Stimulated activated CD4-positive, alpha-beta T cell treated with anti-CD3 and anti-CD28 coated beads, TNF-alpha, amount 100 ng/mL, for 48 hours (primary cell): ENCODE measurements around the gene PRUNE2.
"Not testable (repeated sequence)": the region's sequence is repeated elsewhere in the genome, so short reads cannot be mapped to it uniquely, and the experiment has no call there.

Experiments used
- DNase-seq, 3 donors: peaks; one replicate each; pipeline ENCODE4 v3.0.0-alpha.2; 2020; ENCODE audit warnings: low read depth in 3 of 3

PRUNE2 gene

DNA sequence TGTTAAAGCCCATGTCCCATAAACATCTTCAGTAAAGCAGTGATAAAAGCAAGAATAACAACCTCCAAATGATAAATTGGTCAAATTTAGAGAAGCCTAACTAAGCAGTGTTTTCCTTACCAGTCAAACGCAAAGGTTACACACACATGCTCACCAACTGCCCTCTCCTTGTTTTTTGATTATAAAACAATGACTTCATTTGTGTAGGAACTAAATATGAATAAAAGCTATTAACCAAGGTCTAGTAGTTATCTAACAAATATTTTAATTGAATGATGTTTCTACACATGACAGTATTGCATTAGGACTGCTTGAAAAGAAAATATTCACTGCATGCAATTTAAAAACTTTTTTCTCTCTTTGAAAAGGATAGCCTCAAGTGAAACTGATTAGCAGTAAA is 105.0 kb downstream of the PRUNE2 start:
- no peak for DNase-seq

DNA sequence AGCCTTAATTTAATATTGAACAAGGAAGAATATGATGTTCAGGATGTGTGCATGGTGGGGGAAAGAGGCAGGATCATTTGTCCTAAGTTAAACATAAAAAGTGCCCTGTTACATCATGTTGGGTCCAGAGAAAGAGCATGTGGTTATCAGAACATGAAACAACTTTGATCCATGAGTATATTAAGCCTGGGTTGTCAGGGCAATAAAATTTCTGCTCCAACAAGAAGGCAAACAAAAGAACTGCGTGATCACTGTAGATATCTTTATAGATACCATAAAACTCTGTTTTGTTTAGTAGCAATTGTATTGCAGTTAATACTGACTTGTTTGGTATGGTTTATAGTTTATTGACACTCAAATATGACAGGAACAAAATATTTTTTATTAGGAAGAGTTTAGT is 106.4 kb downstream of the PRUNE2 start:
- no peak for DNase-seq

DNA sequence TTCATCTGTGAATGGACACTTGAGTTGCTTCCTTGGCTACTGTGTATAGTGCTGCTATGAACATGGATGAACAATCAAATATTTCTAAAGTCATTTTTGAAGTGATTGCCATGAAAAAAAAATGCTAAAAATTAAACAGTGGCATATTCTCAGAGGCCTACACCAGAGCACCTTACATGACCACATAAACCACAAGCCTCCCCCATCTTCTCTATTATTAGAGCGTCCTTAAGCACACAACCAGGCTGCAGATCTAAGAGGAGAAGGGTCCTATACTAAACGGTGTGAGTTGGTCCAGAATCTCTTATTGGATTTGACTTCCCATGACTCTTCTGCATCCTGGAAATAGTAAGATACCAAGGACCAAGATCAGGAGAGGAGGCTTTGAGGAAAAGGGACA is 107.4 kb downstream of the PRUNE2 start:
- no peak for DNase-seq

DNA sequence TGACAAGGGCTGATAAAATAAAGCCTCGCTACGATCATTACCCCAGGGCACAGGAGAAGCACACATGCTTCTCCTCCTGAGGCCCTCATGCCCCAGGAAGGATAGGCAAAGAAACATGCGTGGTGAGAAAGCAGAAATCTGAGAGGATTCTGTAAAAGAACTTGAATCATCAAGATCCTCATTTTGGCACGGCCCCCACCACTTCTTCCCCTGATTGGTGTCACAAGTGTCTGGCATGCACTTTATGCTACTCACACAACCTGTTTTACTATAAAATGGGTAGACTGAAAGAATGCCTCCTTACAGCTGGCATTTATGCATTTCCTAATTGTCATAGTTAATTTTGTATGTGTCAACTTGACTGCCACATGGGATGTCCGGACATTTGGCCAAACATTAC is 109.6 kb downstream of the PRUNE2 start:
- no peak for DNase-seq

DNA sequence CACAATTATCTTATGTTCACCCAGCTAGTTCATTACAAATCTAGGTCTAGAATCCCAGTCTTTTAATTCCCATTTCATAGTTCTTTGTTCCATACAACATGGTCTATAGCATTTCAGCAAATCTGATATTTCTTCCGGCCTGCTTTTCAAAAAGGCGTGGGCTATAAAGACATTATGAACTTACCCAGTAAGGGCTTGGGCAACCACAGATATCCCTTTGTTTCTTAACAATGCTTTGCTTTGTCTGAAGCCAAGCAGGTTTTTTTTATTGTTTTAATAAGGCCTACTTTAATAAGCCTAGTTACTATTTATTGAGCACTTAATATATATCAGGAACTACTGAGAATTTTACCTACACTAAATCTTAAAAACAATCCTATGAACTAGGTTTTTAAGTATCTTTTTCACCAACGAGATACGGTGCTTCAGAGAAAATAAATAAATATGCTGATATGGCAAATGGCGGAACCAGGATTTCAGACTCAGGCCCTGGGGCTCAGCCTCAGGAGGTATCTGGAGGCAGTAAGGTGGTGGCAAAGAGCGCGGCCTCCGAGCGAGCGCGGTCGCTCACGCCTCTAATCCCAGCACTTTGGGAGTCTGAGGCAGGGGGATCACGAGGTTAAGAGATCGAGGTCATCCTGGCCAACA is 112.0 kb downstream of the PRUNE2 start:
- DNase-seq, result no peak

DNA sequence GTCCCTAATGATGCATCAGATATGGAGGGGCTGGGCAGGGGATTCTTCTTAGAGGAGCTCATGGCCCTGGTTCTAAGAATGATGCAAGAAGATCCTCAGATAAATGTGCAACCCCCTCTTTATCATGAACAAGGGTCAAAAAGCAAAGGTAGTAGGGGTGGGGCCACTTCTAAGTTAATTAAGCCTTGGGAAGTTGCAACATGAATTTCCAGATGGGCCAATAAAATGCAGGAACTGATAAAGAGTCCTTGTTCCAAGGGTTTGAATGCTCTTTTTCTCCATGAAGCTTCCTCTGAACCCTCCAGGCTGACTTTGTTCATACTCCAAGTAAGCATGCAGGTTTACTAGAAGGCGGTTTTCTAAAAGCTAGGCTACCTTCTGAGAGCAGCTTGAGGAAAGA is 116.1 kb downstream of the PRUNE2 start:
- DNase-seq, result no peak

DNA sequence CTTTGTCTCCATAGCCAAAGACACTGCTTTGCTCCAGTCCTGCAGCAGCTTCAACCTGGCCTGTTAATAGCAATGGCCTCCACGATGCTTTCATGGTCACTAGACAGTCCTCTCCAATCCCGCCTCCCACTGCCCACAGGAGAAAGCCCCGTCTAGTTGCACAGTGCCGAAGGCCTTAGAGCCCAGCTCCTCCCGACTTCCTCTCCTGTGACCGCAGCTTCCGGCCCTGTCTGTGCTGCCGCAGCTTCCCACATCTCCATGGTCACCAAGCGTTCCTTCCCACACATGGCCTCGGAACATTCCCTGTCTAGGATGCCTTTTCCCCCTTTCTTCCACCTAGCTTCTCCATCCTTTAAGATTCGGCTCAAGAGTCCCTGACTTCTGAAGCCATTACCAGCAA is 118.2 kb downstream of the PRUNE2 start:
- no peak for DNase-seq

DNA sequence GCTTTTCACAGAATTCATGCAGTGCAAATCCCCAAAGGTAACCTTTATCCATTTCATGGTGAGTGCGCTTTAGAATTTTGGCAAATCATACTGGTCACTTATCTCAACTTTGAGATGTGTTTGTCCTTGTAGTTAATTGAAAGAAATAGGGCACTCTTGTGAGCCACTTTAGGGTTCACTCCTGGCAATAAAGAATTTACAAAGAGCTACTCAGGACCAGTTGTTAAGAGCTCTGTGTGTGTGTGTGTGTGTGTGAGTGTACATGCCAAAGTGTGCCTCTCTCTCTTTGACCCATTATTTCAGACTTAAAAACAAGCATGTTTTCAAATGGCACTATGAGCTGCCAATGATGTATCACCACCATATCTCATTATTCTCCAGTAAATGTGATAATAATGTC is 120.4 kb downstream of the PRUNE2 start:
- no peak for DNase-seq

DNA sequence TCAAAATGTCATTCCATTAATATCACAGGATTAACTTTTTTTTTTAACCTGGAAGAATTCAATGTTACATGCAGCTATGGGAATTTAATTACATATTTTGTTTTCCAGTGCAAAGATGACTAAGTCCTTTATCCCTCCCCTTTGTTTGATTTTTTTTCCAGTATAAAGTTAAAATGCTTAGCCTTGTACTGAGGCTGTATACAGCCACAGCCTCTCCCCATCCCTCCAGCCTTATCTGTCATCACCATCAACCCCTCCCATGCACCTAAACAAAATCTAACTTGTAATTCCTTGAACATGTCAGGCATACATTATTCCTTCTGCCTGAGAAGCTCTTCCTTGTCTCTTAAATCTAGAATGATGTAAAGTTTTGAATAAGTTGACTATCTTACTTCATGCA is 121.0 kb downstream of the PRUNE2 start:
- no peak for DNase-seq

DNA sequence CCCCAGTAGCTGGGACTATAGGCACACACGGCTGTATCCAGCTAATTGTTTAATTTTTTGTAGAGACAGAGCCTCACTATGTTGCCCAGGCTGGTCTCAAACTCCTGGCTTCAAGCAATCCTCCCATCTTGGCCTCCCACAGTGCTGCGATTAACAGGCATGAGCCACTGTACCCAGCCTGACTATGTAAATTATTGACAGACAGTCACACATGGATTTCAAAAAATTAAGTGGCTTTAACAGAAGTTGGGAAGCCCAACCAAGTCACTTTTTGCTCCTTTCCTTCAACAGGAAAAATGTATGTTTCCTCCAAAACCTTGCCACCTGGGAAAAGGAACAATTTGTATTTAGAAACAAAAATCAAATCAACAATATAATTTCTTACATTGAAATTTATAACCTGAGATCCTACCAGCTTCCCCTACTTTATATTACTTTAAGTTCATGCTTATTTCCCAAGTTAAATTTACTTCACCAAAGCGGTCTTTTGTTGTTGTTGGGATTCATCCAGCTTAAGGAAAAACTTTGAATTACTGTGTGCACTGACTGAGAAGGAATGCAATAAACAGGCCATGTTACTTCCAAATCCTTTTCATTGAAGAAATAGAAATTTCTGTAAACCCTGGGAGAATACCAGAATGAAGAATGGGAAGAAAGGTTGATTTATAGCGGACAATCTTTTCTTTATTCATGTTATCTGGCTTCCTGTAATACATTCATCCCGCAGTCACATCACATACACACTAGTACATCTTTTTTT is 133.0 kb downstream of the PRUNE2 start:
- no peak for DNase-seq

DNA sequence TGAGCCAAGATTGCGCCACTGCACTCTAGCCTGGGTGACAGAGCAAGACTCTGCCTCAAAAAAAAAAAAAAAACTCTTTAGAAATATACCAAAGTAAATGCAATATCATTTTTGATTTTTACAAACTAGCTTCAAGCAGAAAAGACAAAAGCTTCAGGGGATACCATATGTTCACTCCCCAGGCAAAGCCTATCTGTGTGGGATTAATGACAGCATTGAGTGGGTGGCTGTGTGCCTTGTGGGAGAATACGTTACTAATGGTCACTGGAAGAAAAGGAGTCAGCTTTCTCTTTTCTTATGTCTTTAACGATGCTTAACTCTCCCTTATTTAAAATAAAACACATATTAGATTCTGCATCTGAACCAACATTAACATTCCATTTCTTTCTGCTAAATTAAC is 139.8 kb downstream of the PRUNE2 start:
- no peak for DNase-seq

DNA sequence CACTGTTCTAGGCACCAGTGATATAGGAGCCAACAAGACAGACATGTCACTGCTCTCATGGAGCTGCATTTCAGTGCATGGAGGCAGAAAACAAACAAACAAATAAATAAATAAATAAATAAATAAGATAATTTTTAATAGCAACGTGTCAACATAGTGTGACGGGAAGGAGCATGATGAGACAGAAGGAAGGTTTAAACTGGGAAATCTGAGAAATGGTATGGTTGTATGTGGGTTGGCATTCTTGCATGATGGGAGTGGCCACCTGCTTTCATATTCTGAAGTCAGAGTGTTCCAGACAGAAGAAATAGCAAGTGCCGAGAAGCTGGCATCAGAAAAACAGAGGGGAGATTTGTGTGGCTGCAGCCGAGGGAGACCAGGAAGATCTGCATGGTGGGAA is 141.8 kb downstream of the PRUNE2 start, which contains the start of gene PCA3:
TSS of gene PCA3 (plus strand) at position 301 of the 400 bp plus-strand sequence.
- DNase-seq, result no peak

DNA sequence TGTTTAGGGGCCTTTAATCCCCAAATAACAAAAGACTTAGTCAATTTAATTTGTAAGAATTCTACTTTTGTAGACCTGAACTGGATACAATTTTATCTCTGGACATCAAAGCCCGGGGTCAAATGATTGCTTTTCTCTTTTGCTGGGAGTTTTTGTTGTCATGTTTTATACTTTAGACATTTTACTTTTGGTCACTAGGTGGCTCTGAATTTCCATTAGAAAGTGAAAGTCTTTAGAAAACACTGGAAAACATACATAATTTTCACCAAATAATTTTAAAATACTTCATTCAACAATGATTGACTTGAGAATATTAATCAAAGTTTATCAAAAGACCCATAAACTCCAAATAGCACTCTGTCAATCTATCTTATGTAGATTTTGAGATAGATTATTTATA is 144.5 kb downstream of the PRUNE2 start:
- no peak for DNase-seq

DNA sequence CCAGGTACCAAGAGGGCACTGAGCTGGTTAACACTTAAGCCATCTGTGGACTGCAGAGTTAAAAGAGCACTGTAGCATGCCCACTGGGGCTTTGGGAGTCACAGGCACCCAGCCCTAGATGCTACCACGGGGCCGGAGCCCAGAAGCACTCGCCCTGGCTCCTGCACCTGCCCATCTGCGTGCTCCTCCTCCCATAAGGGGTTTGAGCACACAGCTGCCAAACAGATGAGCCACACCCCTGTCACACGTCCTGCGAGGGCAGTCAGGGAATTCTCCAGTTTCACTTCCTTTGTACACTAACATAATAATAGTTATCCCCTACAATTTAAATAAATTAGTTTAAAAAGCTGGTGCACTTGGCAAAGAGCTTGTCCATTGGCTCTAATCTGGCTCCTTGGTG is 146.2 kb downstream of the PRUNE2 start:
- no peak for DNase-seq

DNA sequence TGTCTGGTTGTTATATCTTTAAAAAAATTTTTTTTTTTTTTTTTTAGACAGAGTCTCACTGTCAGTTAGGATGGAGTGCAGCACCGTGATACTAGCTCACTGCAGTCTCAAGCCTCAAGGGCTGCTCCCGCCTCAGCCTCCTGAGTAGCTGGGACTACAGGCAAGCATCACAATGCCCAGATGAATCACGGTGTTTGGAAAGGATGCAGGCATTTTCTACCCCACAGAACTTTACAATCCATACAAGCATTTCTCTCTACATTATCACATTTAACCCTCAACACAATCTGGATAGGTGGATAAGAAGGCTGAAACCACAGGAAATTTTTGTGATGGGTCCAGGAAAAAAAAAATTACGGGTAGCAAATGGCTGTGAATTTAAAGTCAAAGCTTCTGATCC is 147.4 kb downstream of the PRUNE2 start:
- DNase-seq, result no peak

DNA sequence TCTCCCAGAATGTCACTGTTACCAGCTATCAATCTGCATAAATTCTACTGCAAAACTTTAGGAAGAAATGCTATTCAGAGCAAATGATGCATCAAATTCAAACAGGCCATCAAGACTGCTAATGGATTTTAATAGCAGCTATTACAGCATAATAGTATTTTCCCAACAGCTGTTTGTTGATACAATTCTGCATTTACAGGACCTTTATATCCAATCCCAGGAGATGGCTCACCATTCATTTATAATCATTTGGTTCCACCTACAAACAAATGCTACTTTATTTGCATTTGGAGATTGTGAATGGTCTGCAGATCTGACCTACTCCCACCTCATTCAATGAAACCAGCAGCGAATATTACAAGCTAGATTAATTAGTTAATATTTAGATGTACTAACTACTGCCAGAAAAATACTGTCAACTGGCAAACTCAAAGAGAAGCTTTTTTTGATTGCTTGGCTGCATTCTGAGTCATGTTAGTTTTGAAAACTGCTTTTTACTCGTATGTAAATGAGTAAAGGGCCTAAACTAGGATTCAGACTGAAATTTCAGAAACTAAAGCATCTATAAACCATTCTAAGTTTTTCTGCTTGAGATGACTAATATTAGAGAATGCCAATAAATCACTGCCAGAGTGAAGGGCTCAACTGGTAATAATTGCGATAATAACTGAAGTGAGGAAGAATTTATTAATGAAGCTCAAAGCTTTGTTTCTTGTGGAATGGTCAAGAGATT is 148.8 kb downstream of the PRUNE2 start:
- DNase-seq, result no peak

DNA sequence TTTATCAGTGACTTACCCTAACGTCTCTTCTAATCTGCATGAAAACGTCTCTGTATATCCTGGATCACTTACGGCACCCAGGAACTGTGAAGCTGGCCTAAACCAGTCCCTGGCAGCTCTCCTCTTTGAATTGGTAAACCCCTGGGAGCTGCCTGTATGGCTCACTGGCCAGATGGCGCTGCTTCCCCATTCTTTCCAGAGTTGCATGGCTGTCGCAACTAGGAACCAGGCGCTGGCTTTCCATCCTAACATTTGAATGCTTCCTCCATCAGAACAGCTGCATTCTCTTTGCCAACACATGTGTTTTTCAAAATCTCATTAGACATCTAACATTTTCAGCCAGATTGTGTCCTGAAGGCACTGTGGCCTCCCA is 149.7 kb downstream of the PRUNE2 start:
- no peak for DNase-seq

DNA sequence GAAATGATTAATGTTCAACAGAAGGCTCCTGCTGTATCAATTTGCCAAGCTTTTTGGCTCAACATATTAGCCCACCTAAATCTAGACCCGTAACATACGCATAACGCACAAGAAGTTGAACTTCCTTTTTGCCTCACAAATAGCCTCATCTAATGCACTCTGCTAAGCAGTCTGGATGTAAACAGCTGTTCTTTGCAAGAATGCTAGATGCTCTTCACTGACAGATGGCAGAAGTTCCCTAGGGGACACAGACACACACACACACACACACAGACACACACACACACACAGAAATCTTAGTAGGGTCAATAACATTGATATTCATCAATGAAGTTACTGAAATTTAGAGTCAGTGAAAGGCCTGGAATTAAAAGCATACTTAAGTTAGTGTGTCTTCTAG is 154.9 kb downstream of the PRUNE2 start:
- DNase-seq, result no peak

DNA sequence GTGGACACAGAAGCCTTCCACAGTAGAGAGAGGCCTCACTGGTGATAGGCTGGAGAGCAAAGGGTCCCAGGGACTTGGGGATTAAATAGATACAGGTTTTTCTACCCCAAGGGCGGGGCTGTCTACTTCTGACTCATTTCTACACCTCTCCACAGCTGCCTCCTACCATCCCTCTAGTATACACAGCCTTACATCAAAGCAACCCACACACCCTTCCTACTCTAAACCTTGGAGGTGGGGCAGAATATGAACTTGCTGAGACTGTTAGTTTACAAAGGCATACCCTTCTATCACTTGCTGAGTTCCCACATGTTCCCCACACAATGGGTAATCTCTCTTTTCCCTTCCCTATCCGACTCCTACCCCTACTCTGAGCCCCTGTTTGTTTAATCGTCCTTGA is 161.6 kb downstream of the PRUNE2 start:
- no peak for DNase-seq

DNA sequence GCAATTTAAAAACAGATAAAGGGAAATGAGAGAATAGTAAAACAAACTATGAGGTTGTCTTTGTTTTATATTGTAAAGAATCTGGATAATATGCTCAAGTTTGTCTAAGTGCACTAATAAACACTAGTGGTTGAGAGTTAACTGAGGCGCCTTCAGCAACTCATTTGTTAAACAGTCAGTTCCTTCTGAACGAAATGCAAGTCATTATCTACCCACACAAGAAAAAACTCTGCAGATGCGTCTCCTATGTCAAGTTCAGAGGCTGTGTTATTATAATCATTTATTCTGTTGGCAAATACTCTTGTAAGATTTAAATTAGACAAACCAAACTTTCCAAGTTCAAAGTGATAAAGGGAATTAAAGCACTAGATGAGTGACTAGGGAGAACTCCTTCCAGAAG is 162.0 kb downstream of the PRUNE2 start:
- DNase-seq, result no peak

DNA sequence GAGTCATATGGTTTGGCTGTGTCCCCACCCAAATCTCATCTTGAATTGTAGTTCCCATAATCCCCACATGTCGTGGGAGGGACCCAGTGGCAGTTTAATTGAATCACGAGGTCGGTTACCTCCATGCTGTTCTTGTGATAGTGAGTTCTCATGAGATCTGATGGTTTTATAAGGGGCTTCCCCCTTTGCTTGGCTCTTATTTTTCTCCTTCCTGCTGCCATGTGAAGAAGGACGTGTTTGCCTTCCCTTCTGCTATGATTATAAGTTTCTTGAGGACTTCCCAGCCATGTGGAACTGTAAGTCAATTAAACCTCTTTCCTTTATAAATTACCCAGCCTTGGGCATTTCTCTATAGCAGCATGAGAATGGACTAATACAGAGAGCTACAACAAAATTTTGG is 163.0 kb downstream of the PRUNE2 start:
- not testable (repeated sequence) for DNase-seq

DNA sequence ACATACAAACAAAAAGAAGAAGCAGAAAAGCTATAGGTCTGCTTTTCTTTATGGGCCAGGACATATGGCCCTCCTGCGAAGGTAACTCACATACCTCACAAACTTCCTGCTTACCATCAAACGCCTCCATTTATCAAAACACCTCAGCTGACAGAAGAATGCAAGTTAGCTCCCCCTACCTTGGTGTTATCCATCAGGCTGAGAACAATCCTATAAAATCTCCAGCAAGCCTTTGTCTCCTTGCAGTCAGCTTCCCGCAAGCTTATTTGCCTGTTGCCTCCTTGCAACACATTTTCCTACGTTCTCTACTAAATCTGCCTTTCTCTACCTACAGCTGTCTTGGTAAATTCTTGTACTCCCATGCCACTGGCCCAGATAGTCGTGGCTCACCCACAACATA is 164.4 kb downstream of the PRUNE2 start:
- DNase-seq, result no peak

DNA sequence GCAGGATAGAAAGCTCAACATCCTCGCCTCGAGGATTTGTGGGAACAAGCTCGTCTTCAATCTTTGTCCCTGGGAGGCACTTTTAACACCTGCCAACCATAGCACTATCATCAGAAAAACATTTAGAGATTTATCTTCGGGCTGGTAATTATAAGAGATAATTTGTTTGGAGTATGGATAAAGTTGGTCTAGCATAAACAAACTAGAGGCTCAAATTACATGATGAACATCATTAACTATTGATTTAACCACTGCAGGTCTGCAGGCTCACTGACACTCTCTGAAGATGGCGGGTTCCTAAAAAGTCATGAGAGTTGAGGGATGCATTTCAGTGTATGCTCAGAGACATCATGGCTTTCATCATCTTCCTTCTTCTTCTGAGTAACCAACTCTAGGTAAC is 167.5 kb downstream of the PRUNE2 start:
- DNase-seq, result no peak
